Activated effector memory CD4-positive, alpha-beta T cell treated with anti-CD3 and anti-CD28 coated beads, Interleukin-2, amount 50 U/mL, for 16 hours (primary cell): Measurements from ENCODE around the gene FAM53A.
"Not testable (repeated sequence)": the region's sequence is repeated elsewhere in the genome, so short reads cannot be mapped to it uniquely, and the experiment has no call there.

Experiments
- DNase-seq: peaks from one replicate; pipeline ENCODE4 v3.0.0-alpha.2; 2020

Gene FAM53A

DNA sequence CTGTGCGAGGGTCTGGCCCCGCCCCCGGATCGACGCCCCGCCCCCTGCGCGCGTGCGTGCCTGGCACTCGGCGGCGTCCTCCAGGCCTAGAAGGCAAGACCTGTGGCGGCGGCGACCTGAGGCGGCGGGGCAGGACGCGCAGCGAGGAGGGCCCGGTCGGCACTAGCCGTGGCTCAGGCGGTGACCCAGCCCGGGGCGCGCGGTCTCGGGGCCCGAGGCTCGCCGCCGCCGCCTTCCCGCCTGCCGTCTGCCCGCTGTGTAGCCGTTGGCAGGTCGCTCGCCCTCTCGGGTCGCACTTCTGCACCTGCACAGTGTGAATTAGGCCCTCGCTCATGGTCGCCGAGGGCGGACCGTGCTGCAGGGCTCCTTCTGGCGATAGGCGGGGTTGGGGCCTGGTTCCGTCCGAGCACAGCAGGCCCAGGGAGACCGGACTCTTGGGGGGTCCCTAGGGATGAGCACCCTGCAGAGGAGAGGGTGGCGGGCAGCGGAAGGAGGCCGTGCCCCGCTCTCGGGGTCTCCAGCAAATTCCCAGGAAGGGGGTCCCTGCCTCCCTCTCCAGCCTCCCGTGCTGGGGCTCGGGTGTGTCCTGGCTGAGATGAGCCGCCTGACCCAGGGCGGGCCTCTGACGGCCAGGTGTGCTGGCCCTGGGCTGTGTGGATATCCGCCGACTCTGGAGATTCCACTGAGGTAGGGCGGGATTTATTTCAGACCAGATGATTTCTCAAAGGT is 557 bp upstream of the FAM53A start:
- DNase-seq, result no peak

DNA sequence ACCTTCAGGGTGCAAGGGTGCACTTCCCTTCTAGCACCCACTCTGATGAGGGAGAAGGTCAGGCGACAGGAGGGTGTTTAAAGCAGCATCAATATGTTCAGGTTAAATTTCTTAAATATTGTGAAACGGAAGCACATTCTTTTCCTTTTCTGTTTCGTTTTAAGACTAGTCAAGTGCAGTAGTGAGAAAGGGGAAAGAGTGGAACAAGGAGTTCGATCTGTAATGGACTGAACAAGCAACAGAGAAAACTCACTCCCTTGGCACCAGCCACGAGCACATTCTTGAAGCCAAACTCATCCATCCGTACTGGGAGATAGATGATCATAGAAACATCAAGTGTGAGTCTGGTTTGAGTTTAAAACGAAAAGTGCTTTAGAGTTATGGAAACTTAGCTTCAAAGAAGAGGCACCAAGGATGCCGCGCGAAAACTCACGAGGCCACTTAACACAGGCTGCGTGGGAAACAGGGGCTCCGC is 815 bp downstream of the FAM53A start:
- no peak for DNase-seq

DNA sequence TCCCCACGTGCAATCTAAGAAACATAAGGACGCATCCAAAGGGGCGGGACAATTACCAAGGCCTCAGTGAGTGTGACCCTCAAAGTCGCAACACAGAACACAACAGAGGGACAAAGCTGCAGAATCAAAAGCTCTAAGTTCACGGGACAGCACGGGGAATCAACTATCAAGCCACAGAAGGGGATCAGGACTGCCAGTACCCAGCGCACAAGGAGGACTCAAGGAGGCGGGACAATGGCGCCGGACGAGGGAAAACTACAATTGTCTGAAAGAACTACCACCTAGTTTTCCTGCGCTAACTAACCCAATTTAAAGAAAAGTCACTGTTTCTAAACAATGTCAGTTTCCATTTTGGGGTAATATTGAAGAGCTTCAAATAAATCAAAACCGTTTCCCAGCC is 1.3 kb downstream of the FAM53A start:
- no peak for DNase-seq

DNA sequence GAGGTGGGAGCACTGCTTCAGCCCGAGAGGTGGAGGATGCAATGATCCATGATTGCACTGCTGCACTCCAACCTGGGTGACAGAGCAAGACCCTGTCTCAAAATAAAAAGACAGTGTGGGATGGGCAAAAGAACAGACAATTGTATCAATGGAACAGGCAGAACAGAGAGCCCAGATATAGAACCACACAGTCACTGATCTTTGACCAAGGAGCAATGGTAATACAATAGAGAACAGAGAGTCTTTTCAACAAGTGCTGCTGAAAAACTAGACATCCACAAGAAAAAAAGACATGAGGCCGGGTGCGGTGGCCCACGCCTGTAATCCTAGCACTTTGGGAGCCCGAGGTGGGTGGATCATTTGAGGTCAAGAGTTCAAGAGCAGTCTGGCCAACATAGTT is 5.9 kb downstream of the FAM53A start:
- DNase-seq, result no peak

DNA sequence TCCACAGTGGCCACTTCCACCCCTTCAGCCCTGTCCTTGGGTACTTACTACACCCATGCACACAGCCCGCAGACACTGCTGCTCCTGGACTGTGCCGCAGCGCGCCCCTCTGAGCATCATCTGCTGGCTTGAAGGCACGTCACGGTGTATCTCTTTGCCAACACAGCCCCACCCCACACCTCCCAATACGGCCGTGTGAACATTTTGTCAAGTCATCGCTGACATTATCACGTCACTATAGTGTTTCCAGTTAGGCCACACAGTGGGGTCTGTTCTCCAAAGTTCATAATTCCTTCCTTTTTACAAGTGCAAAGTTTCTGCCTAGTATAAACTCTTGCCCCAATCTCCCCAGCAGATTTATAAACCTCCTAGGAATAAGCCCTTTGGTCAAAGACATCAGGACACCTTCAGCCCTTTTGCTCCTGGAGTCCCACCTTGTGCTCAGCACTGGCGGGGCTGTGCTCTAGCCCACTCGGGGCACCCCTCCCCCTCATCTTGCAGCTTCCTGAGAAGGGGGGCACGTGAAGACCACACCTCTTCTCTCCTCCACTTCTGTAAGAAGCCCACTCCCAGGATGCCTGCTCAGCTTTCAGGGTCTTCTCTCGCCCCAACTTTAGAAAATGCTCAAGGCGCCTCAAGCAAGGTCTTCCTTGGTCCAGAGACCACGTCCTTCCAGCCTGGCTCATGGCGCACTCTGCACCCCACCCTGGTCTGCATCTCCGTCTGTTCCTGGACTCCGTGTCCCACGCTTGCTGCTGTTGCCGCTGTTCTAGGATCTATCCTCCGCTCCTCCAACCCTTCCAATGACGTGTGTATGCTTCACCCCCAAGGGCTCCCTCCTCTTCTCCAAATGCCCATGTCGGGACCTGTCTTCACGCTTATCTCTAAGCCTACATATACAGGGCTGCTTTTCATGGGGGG is 7.2 kb downstream of the FAM53A start:
- DNase-seq, result no peak

DNA sequence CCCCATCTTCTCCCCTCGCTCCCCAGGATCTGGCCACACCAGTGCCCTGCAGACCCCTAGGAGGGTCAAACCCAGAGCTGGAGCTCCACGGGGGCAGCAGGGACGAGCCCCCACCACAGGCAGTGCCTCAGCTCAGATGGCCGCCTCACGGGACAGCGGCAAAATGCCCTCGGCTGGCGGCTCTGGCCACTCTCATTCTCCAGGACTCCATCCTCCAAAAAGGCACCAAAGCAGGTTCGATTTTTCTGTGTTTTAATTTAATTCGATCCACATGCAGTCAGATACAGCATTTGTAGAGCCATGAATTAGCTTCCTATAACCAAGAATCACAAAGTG is 8.3 kb downstream of the FAM53A start:
- DNase-seq, result no peak

DNA sequence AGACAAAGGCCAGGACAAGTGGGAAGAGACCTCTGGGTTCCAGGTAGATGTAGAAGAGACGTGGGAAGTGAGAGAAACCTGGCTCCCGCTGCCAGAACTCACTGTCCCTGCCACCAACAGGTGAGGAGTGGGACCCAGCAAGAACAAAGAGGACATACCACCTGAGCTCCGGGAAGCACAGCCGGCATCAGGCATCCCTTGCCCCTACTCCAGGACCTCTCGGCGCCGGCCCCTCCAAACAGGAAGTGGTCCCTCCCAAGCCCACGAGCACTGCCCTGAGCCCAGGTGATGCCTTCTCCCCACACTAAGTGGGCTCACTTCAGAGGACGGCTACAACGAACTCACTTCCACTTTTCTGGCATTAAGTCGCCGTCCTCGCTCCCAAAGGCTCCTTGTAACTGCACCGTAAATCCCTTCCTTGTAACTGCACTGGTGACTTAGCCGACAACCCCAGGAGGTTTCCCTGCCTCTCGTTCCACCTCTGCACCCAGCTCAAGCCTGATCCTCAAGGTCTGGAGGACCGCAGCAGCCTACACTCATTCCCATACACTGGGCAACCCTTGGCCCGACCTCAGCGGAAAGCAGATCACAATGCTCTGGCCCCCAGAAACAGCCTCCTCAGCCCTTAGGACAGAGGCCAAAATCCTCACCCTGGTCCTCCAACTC is 8.8 kb downstream of the FAM53A start:
- DNase-seq, result no peak

DNA sequence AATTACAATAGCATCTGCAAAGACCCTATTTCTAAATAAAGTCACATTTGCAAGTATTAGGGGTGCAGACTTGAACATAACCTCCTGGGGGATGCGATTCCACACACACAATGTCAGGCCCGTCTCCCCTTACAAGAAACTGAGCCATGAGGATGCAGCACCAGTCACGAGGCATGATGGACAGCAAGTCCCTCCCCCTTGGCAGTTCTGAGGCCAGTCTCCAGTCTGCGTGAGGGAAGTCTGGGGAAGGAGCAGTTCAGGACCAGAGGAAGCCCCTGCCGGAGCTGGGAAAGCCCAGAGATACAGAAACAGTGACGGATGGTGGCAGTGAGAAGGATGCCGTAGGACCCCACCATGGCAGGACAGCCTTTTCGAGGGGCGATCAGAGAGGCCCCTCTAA is 9.4 kb downstream of the FAM53A start:
- DNase-seq, result no peak

DNA sequence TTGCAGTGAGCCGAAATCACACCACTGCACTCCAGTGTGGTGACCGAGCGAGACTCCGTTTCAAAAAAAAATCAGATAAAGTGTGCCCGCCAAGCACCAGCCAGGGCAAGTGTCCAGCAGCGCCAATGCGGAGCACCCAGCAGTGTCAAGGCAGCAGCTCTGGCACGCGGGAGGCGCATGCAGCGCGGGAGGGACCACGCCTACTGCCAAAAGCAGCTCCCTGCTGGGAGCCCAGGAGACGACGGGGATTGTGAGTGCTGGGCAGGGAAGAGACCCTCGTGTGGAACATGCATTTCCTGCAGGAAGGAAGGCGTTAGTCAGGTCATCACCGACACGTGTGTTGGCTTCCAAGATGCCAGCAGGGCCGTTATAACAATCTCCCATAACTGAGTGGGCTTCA is 10.4 kb downstream of the FAM53A start:
- no peak for DNase-seq

DNA sequence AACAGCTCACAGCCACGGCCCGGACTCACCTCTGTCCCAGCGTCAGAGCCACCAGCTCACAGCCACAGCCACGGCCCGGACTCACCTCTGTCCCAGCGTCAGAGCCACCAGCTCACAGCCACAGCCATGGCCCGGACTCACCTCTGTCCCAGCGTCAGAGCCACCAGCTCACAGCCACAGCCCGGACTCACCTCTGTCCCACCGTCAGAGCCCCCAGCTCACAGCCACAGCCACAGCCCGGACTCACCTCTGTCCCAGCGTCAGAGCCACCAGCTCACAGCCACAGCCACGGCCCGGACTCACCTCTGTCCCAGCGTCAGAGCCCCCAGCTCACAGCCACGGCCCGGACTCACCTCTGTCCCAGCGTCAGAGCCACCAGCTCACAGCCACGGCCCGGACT is 13.1 kb downstream of the FAM53A start:
- not testable (repeated sequence) for DNase-seq

DNA sequence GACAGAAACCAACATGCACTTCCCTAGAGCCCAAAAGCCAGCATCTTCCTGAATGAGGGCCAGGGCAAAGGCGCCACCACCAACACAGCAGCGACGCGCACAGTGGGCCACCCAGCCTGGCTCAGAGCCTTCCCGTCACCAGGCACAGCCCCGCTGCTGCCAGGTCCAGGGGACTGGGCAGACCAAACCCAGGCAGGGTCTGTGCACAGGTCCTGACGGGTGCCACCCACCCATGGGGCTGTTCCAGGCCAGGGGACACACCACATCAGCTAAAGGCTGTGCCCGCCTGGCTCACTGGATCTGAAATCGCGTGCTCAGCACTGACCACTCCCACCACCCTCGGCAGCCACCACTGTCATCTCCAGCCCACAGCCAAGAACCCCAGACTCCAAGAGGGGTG is 13.8 kb downstream of the FAM53A start:
- DNase-seq, result no peak

DNA sequence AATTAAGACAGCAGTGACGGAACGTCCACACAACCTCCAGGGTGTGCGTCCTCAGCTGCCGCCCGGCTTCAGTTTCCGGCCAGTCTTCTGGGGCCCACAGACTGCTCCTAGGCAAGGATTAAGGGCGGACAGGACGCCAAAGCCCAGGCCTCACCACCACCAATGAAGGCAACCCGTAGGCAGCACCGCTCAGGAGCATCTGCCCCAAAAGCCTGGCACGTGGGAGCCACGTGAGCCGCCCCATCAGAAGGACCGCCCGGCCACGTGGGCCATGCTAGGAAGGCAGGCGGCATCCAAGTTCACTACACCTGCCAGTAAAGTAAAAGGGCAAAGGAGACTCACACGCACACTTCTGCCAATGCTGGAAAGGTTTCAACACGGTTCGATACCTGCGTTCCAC is 14.3 kb downstream of the FAM53A start:
- no peak for DNase-seq

DNA sequence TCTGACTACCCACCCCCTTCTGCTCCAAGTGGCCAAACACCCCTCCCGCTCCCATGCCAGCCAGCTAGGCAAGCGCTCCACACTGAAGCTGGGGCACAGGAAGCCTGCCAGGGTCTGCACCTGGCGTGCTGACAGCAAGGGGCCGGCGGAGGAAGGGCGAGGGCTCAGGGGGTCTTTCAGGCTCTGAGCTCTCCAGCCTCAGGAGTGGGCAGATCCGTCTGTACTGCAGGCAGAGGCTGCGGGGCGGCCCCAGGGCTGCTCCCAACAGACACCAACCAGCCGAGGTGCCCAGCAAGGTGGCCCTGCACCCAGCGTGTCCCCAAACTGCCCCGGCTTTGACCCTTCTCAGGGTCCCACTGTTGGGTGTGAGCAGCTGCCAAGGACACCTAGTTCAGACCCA is 14.8 kb downstream of the FAM53A start:
- DNase-seq, result no peak

DNA sequence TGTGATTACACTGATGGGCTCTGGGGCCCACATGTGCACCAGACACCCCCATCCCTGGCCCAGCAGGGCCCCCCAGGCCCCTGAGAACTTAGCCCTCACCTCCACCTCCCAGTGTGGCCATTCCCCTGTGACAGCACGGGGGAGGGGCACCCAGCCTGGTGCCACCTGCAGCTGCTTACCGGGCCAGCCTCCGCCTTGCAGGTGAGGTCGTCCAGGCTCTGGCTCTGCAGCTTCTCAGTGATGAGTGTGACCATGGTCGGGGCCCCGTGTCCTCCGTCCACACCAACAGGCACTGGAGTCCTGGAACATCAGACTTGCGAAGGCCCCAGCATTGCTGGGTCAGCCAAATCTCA is 15.6 kb downstream of the FAM53A start:
- DNase-seq, result no peak

DNA sequence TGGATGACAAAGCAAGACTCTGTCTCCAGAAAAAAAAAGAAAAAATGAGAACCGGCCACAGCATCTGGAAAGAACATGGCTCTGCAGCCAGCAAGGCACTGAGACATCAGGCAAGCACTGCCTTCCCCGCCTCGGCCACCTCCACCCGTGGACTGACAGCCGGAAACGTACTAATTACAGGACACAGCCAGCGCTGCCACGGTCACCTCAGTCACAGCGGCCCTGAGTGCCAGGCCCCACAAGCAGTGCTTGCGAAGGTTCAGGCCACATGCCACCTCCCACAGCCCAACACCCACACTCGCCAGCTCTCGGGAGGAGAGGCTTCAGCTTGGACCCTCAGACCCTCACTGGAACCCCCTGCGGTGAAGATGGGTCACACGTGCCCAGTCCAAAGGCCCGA is 16.8 kb downstream of the FAM53A start:
- DNase-seq, result no peak

DNA sequence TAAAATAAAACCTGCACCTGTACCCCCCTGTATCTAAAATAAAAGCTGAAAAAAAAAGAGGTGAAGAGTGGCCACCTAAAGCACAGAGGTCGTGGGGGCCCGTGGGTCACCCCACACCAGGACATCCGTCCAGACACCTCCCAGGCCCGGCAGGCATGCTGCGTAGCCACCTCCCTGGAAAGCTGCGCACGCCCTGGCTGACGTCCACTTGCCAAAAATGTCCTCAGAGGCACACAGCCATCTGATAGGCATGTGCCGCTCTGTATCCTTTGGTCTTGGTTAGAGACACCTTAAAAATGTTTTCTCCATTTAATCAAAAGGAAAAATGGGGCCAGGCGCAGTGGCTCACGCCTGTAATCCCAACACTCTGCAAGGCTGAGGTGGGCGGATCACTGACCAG is 17.7 kb downstream of the FAM53A start:
- DNase-seq, result no peak

DNA sequence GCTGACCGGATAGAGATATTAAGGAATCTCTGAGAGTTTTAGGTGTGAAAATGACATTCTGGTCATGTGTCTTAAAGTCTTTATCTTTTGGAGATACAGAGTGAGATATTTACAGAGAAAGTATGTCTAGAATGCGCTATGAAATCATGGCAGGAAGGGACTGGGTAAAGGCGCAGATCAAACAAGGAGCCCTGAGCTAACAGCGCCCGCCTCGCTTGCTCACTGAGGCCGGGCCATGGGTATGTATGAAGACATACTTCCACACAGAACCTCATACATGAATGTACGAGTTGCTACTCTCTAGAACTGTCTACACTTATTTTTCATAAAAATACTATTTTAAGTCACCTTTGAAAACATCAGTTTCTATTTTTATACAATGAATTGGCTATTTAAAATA is 20.0 kb downstream of the FAM53A start:
- no peak for DNase-seq

DNA sequence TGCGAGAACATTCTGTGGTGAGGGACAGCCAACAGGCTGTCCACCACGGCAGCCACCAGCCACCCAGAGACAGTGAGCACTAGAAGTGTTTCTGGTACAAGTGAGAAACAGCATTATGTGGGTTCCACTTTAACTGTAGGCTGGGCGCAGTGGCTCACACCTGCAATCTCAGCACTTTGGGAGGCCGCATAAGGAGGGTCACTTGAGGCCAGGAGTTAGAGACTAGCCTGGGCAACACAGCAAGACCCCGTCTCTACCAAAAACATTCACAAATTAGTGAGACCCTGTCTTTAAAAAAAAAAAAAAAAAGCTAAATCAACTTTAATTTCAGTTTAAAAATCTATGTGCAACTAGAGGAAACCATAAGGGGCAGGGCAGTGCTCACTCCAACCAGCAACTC is 20.6 kb downstream of the FAM53A start:
- no peak for DNase-seq

DNA sequence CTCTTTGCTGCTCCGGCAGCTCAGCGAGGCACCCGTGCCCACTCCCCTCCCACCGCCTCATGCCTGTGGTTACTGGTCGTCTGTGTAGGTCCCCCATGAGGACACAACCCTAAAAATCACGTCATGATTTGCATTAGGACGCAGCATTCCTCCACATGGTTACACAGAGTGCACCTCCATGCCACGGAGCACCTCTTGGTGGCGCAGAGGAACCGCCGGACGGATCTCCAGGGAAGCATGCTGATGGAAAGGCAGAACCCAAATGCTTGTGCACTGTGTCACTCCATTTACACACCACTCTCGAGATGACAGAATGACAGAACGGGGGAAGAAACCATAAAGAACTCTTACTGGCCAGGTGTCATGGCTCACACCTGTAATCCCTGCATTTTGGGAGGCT is 22.4 kb downstream of the FAM53A start:
- no peak for DNase-seq

DNA sequence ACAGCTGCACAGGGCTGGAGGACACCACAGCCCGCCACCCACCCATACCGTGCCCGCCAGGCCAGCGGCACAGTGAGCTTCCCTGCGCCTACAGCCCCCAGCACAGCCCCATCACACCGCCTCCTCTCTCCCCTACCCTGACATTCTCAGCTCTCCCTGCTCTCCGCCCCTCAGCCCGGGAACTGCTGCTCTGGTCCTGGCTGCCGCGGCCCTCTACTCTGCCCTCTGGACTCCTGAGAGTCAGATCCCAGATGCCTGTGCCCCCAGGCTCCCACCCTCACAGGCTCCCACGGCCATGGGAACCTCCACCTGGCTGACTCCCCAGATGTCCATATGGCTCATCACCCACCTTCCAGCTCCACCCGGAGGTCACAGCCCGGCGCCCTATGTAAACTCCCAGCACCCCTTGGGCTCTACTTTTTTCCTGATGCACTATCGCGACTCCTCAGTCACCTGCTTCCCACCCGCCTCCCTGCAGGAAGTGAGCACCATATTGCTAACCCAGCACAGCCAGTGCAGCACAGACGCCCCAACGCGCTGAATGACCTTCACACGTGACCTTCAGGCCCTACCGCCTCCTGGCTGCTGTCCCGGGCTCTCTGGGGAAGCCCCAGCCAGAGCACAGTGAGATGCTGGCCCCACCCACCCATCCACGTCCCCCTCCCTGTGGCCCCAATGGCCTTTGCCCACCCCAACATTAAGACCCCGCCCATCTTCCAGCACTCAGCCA is 23.0 kb downstream of the FAM53A start:
- DNase-seq, result no peak

DNA sequence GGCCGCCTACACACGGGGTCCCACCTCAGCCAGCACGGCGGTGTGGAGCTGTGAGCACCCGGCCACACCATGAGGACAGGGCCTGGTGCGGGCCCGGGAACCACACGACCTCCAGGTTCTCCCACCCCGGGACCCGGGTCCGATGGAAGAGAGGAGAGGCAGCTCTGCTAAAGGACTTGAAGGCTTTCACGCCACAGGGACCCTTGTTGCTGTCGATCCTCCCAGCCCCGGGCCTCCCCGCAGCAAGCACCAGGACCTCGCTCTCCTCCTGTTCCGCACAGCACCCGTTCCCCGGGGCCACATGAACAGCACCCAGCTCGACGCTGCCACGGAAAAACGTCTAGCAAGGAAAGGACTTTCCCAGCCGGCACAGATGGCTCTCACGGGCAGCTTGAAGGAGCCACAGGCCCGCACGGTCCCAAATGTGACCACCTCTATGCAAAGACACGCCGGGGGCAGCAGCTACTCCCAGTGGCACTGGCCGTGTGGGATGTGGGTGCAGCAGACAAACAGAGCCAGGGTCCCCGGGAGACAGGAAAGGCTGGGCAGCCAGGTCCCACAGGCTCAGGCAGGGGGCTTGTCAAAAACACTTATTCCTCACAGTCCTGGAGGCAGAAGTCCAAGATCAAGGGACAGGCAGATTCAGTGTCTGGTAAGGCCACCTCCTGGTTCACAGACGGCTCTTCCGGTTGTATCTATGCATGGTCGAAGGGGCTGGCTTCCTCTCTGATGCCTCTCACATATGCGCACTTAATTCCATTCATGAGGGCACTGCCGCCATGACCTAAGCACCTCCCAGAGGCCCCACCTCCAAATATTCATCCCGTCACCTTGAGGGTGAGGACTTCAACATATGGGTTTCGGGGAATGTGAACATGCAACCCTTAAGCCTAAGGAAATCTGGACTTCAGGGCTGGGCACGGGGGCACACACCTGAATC is 24.7 kb downstream of the FAM53A start:
- DNase-seq, result no peak

DNA sequence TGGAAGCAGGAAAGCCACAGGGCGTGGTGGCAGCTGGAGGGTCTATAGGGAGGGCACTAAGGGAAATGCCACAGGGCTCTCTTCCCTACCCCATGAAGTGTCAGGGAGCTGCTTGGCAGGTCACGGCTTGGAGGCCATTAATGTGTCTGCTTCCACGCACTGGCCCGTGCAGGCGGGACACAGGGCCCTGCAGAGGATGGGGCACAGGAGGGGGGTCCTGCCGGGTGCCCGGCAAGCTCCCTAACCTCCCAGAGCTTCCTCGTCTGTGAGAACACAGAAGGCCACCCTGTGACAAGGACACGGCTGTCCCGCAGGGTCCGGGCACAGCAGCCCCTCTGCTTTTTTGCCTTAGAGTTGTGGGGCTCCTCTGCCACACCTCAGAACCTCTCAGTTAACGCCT is 25.5 kb downstream of the FAM53A start:
- DNase-seq, result no peak
